ENCODE results near the gene SNX9.

SNX9 gene

DNA sequence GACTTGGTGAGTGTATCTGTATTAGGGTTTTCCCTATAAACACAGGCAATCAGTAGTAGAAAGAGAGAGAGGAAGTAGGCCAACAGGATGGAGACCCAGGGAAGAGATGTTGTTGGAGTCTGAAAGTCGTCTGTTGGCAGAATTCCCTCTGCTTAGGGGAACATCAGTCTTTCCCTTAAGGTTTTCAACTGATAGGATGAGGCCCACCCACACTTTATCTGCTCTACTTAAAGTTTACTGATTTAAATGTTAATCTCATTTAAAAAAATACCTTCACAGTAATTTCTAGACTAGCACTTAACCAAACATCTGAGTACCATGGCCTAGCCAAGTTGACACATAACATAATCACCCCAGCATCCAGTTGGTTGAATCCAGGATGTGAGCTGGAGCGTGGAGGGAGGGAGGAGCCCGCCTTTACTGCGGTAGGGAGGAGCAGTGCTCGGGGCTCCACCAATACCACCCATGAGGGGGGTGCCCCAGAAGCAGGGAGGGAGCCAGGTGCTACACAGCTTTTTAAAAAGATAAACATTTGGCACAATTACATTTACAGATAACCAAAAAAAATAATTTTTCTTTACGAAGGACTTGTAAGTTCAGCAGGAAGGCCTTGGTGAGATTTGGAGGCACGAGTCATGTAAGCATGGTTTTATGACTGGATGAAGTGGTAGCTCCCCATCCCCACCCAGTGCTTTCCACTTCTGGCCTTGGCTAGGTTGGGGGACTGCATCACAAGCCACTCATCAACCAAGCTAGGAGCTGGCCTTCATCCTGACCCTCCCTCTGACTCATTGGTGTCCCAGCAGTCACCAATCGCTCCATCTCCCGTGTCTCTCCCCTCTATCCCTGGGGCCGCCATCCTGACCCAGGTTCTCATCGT is 18.4 kb upstream of the SNX9 start:
- no peak for DNase-seq

DNA sequence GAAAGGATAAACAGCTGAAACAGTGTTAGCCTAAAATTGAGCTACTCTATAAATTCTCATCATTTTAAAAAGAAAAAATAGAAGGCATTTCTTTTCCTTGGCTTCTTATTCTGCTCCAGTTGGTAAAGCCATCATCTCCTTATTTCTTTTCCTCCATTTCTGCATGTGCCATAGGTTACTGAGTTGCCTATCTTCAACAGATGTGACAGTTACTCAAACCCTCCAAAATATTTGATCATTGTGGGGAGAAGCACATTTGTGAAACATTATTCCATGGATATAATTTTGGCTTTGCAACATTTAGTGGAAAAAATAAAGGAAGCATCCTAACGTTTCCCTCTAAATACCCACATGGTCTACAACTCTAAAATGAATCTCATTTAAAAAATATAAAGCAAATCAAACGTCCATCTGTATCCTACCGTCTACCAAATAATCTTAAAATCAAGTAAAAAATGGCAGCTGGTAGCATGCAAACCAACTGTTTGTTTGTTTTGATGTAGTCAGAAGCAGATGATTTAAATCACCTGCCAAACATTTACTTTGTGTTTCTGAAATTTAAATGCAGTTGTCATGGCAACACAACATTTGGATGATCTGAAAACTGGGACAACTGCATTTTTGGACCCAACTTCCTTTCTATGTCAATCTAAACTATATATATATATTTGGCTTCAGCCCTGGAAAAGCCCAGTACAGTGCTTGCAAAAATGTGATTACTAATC is 16.8 kb upstream of the SNX9 start:
- DNase-seq: no peak

DNA sequence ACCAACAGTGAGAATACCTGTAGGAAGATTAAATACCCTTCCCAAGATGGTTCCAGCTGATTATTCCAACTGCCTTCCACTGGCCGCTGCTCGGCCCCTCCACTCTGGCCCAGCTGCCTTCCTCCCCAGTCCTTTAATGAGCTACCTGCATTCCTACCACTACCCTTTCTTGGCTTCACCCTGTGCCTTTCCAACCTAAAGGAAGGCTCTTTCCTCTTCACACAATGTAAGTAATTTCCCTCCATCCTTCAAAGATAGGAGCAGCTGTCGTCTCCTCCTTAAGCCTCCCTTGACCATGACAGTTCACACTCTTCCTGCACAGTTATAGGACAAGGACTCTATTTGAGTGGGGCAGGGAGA is 16.2 kb upstream of the SNX9 start:
- no peak for DNase-seq

DNA sequence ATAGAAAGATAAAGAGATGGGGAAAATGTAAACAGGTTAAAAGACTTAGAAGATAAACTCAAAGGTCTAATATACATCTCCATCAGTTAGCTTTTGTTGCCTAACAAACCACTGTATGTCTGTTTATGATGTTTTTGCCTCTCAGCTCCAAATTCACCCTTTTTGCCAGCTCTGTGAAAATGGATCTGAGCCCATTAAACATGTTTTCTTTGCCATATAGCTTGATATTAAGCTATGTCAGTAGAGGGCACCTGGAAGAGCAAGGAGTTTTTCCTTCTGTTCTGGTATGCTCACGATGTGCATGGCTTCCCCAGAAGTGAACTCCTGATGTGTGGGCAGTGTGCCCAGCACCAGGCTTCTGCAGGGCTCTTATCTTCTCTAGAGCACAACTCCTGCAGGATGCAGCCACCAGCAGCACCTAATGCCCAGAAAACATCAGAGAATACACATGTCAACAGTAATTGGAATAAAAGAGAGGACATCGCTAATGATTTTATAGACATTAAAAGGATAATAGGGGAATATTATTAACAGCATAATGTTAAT is 14.6 kb upstream of the SNX9 start:
- DNase-seq: no peak

DNA sequence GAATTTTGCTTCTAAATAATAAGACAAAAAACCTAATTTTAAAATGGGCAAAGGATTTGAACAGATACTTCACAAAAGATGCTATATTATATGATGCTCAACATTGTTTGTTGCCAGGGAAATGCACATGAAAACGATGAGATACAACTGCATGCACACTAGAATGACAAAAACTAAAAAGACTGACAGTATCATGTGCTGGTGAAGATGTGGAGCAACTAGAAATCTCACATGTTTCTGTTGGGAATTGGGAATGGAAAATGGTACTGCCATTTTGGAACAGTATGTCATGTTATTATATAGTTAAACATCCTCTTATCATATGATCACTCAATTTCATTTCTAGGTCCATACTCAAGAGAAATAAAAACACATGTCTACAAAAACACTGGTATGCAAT is 13.4 kb upstream of the SNX9 start:
- DNase-seq: no peak

DNA sequence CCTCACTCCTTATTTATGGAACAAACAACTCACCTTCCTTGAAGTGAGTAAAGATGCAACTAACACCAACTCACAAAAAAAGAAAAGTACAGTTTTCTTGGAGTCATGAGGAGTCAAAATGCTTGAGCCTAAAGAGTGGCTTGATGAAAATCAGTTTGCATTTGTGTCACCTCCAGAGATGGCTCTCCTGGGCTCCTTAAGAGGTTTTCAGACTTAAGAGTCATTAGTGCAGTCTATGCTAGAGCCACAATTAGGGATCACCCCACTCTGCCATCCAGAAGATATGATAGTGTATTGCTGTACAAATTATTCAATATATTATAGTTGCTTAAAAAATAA is 11.9 kb upstream of the SNX9 start:
- DNase-seq: no peak

DNA sequence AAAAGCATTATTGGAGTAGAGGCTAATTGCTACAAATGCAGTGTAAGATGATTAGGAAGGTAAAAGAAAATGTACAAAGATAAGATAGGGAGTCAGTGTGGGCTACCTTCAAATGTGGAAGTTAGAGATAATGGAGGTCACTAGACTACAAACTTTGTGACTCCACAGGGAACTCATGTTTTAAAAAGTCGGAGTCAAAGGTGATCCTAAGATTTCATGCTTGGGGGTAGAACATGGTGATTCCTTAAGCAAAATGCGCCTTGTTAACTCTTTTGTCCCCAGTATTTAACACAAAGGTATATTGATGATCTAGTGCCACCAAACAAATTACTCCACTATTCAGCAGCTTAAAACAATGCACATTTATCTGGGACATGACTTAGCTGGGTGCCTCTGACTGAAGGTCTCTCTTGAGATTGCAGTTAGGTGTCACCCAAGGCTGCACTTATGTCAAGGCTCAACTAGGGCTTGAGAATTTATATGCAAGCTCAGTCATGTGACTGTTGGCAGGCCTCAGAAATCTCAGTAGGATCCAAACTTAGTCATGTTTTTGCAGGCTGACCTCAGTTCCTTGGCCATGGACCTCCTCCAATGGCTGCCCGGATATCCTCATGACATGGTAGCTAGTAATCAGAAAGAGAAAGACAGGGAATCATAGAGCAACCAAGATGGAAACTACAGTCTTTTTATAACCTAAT is 11.4 kb upstream of the SNX9 start:
- no peak for DNase-seq

DNA sequence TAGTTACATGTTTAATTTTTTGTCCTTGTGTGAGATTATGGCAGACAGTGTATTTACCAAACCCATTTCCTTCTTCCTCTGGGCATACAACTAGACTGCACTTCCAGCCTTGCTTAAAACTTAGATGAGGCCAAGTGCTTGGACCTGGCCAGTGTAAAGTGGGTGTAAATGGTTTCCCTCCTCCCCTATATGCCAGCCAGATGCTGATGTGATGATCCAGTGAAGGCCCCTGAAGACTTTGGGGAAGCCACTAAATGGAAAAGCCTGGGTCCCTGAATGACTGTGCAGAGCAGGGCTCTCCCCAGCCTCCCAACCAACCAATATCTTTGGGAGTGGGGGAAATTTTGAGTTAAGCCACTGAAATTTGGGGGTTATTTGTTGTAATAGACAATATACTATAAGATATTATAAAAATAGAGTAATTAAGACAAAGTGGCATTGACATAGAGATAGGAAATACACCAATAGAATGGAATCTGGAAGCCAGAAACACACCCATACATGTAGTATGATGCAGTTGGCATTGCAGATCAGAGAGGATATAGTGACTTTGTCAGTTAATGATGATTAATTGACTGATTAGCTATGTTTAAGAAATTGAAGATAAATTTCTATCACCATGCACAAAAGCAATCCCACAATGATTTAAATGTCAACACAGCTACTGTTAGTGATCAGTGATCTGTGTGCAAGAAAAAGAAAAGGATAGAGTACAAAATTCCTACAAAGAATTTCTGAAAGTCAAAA is 10.4 kb upstream of the SNX9 start:
- DNase-seq: no peak

DNA sequence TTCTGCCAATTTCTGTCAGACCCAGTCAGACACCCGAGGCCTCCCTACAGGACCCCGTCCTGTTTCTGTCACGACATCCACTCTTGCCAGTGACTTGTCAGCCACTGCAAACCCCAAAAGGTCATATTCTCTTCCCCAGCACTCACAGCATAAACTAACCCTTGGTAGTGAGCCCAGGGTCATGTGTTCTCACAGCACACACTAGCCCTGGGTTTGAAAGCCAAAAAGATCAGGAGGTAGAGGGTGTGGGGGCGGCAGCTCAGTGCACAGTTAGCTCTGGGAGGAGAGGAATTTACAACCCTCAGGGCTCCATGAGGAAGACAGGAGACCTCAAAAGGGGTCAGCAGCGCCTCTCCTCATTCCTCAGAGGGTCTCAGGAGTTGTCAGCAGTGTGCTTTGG is 9.9 kb upstream of the SNX9 start:
- no peak for DNase-seq

DNA sequence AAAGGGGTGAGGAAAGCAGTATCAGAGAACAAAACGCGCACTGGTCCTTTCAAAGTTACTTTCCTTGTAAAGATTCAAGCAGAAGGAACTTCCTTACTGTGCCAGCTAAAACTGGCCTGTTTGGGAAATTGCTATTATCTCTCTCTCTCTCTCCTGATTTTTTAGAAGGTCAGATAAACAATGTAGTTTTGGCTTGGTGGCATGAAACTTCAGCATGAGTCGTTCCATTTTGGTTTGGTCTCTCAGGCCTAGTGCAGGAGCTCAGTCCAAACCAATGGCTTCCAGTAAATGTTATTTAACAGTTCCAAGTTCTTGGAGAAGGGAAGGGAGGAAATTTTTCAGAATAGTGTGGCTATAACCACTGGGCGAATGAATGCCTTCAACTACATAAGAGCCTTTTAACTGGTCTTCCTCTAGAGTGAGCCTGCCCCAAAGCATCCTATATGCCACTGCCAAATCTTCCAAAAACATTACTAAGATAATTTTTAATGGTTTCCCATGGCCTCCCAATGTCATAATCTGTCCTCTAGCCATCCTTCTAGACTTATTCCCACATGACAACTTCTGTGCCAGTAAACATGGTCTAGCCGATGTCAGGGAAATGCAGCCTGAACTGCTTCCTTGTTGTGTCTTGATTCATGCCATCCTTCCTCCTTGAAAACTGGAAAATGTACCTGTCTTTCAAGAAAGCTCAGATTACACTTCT is 9.1 kb upstream of the SNX9 start:
- no peak for DNase-seq

DNA sequence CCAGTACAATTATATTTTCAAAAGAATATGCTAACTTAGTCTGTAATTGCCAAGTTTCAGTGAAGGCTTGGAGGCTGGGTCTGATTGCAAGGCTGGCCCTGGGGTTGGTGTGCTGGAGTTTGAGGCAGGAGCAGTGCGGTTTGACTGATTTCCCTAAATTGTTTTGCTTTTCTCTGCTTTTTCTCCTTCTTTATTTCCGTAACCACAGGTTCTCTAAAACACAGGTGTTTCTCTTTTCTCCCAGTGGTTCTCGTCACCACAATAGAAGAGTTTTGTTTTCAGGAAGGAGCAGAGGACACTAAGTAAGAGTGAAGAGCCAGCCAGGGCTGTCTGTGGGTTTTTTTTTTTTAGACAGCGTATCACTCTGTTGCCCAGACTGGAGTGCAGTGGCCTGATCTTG is 8.2 kb upstream of the SNX9 start:
- no peak for DNase-seq

DNA sequence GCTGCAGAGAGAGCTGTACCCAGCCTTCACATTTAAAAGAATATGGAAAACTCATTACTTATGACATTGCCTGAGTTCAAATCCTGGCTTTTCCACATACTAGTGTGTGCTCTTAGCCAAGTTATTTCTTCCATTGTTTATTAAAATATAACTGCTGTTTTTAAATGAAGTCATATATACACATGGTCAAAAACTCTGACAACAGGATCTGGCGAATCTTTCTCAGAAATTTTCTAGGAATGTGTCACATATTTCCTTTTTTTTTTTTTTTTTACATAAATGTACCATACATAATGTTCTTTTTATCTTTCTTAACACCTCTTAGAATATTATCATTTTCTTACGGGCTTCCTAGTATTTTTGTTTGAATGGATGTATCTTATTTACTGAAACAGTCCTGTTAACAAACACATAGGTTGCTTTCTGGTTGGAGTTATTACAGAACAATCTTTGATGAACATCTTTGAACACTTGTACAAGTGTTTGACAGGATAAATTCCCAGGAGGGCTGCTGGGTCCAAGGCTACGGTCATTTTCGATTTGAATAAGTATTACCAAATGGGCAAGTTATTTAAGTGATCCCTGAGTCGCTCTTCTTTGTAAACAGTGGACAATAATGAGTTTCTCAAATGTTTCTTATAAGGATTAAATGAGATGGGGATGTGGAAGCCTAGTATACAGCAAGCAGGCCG is 1.6 kb upstream of the SNX9 start:
- no peak for DNase-seq

DNA sequence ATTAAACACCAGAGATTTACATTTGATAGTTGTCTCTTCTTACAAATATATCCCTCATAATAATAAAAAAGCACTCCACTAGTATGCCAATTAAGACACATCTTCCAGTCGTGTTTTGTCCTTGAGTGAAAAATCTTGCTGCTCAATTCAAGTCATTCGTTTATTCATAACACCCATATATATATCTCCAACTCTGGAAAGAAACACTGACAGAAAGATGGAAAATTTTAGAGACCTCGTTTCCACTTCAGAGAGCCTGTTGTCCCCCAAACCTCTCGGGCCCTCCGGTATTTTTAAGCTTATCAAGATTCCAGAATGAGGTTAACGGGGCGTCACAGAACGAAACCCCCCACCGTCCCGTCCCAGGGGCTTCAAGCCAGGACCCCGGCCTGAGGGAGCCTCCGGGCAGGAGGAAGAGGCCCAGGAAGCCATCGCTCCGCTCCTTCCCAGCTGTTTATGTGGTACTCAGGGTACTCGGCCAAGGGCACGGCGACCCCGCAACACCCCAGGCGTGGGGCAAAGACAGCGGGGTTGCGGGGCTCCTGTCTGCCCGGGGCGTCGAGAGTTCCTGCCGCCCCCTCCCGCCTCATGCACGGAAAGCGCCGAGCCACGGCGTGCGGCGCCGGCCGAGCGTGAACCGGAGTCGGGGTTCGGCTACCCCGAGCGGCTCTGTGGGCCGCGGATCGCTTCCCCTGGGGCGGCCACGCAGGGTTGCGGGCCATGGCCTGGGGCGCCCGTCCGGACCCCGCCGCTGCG is 623 bp upstream of the SNX9 start:
- no peak for DNase-seq

DNA sequence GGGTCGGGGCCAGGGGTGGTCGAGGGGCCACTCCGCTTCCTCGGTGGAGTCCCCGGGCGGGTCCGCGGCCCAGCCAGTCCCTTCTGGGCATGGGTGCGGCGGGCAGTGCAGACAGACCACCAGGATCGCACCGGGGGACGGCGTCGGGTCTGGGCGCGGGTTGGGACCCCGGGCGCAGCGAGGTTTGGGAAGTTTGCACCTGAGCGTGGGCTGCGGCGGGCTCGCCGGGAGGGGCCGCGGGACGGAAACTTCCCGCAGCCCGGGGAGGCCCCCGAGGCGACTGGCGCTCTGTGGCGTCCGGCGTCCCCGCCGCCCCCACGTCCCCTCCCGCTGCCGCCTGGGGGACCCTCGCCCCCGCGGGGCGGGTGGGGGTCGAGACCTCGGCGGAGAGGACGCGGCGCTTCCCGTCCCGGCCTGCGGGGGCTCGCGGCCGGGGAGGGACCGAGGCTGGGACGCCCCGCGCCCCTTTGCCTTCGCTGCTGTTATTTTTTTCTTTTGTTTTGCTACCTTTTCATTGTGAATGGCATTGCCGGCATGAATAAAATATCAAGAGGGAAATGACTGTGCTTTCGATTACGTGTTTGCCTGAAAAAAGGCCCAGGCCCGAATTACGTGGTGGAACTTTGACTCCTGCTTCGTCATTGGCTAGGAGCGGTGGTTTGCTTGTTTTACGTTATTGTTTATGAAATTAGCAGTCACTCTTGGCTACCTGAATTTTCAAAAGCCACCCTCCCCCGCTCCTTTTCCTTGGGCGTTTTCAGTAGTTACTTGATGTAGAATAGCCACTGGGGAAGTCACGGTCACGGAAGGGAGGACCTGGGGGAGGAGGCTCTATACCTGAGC is 703 bp downstream of the SNX9 start:
- no peak for DNase-seq

DNA sequence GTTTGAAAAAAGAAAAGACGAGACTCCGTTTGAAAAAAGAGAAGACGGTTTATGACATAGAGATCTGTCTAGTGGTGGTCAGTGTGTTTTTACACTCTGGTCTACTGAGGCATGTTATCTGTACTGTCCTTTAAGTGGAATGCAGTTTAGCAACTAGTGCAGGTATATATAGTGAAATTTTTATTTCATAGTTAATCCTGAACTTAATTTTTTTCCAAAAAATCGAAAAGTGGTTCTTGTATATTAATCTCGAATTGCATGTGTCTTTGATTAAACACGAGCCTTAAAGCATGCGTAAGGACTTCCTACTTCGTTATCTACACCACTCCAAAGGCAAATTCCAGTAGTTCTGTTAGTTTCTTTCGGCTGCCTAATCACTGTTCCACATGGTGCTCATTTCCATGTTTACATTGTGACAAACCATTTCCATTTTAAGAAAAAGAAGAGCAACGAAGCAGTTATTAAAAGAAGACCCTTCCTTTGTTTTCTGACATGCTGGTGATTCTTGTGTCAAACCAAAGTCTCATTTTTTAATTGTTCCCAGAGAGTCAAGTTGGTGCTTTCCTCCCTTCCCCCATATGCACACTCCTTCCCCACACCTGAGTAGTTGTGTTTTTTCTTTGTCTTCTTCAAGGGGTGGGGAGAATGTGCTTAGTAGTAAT is 2.3 kb downstream of the SNX9 start:
- DNase-seq: no peak

DNA sequence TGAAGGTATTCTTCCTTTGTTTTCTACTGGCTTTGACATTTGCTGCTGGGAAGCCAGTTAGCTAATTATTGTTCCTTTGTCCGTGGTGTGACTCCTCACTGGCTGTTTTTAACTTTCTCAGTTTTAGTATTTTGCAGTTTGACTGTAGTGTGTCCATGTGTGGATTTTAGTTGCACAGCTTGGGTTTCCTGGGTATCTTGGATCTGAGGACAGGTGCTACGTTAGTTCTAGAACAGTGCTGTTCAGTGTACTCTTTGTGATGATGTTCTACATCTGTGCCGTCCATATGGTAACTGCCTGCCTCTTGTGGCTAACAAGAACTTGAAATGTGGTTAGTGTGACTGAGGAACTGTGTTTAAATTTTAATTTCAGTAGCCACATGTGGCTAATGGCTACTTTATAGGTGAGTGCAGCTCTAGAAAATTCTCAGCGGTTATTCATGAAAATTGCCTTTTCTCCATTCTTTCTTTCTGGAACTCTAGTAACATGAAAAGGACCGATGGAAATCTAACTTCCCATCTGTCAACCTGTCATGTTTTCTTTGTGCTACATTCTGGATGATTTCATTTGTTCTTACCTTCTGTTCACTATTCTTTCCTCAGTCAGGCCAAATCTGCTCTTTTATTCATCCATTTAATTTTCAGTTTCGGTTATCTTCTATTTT is 7.4 kb downstream of the SNX9 start:
- DNase-seq: peak; percentile 91

DNA sequence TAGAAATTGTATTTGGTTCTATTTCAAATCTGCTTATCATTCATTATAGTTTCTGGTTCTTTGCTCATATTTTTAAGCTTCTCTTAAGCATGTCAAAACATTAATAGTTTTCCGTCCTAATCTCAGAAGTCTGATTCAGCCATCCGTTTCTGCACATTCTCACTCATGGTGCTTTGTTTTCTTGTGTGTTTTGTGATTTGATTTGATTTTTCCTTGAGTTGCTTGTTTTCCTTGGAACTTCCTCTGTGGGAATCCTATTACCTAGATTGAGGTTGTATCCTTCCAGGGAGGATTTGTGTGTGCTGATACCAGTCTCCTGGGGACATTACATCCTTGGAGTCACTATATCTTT is 7.9 kb downstream of the SNX9 start:
- DNase-seq: no peak

DNA sequence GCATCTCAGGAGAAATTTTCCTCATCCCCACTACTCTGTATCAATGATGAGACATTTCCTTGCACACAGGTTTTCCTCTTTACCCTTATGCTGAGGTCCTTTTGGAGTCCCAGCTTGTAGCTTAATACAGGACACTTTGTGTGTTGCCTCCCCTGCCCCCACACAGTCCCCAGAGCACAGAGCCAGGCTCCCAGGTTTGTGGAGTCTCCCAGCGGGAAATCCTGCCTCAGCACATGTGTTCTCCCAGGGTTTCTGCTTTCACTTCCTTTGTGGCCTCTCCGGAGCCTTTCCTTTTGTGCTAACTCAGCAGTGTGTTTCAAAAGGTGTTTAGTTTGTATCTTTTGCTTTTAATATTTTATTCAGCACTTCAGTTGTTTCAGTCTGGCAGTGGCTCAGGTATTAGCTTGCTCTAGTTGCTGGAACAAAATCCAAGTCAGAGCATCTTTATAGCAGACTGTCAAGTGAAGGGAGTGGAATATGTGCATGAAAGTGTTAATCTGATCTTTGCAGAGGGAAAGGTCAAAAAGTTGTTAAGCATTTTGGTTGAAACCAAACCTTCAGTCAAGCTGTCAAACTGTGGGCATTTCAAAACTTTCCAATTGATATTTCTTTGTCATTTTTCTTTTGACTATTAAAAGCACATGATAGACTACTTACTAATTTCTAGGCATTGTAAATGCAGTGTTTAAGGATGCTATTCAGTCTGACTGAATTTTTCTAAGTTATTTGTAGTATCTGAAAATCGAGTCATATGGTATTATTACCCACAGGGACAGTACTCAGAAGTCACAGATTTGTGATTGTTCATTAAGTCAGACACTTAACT is 8.6 kb downstream of the SNX9 start:
- peak; percentile 67 for DNase-seq

Data from DMS 273 treated with DMSO at 0.1 percent for 48 hours (cell line).